H1 (cell line): ENCODE data around the gene WDFY4. TPM values are rescaled to one million over a fixed set of nuclear protein-coding genes. Genes with fewer than 3 reads are reported as not detected.

ENCODE experiments used
- BACH1 ChIP-seq: IDR thresholded peaks from 2 replicates; pipeline ENCODE4 v1.6.1; 2012; ENCODE audit warnings: low read length, improper control_type of control experiment
- EGR1 ChIP-seq: IDR thresholded peaks from 2 replicates; pipeline ENCODE4 v1.6.1; 2011; ENCODE audit warnings: low read depth, low read length, borderline replicate concordance
- MAFK ChIP-seq: IDR thresholded peaks from 2 replicates; pipeline ENCODE4 v1.6.1; 2012; ENCODE audit warnings: low read depth, mild to moderate bottlenecking, improper control_type of control experiment, low read length
- NANOG ChIP-seq: IDR thresholded peaks from 2 replicates; pipeline ENCODE4 v1.6.1; 2011; ENCODE audit warnings: low read length, low read depth, mild to moderate bottlenecking, inconsistent platforms; ENCODE audit not compliant: insufficient read depth, poor library complexity, severe bottlenecking
- SIN3A ChIP-seq, 2 experiments: IDR thresholded peaks in 1 of 2; conservative IDR thresholded peaks in 1 of 2; 2 replicates each; pipeline ENCODE4 v1.6.1; 2011 to 2012; ENCODE audit warnings: low read length in 2 of 2, improper control_type of control experiment in 1 of 2, low read depth in 1 of 2, mild to moderate bottlenecking in 1 of 2
- SP2 ChIP-seq: IDR thresholded peaks from 2 replicates; pipeline ENCODE4 v1.6.1; 2012; ENCODE audit warnings: mild to moderate bottlenecking, low read length, inconsistent platforms
- TAF7 ChIP-seq: optimal IDR thresholded peaks from 2 replicates; pipeline ENCODE3; 2011; ENCODE audit warnings: low read depth, mild to moderate bottlenecking, inconsistent platforms, low read length, moderate library complexity, borderline replicate concordance
- polyA plus RNA-seq, 7 experiments: library from polyadenylated mRNA; depleted of rRNA in 3 of 7; stranded (reverse) in 5 of 7; unstranded in 2 of 7; fragments of >200 nt in 5 of 7; fragments of 200-250 nt in 2 of 7; gene quantifications; 1 replicate in 5 of 7; 2 replicates in 1 of 7; 4 replicates in 1 of 7; pipeline versions ENCODE4 v1.2.1 to v1.2.3, GENCODE V29; 2011 to 2013; ENCODE audit warnings: missing spikeins in 2 of 7, mixed read lengths in 2 of 7
- total RNA-seq: library from RNA; stranded (reverse); fragmentation: NEBNext Ultra II Directional; extraction: Animal tissue kit (Norgen Biotek cat#: 25700); gene quantifications from 2 replicates; pipeline ENCODE4 v1.2.1, GENCODE V29; 2021

WDFY4 gene
- total and polyA plus RNA-seq, 2 of the 8 experiments (the other 6 are each of a cell fraction or from before 2014, with no cell fraction given): not detected

DNA sequence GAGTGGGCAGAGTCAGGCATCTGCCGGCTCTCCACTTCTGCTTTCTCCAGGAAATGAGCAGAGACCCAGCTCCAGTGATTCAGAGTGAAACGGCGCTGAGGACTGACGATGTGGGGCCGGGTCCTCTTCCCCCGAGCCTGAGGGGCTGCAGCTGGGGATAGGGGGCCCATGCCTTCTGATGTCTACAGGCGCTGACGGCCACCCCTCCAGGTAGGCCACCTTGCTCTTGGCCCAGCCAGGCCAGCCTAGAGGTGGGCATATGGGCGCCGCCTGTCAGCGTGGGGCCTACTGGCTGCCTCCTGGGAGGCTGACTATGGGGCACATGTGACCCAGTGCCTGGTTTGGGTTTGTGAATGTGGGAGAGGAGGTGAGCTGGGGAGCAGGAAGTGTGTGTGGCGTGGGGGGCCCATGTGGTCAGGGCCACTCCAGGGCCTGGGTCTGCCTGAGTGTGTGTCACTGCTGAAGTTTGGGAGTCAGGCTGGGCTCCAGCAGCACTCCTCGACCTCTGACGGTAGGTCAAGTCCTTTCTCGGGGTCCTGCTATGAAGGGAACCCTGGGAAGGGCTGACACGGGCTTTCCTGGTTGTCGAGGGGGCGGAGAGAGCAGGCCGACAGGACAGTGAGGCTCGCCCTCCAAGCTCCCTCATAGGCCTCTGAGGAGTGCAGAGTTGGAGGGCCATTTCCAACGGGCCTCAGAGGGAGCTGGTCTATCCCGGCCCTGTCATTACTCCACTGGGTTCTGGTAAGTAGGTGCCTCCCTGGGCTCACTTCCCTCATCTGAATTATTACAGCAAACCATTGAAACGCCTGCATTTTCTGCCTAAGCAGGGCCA lies at the start of gene WDFY4 (continued):
- no peak for TF ChIP-seq TAF7
- TF ChIP-seq SIN3A (conservative IDR thresholded peaks at IDR 0.05 in 1 of 2, IDR thresholded peaks at IDR 0.05 in 1 of 2; ENCODE audit: low read depth in 1 of 2, low read length in 2 of 2): no peak
- TF ChIP-seq BACH1: no peak
- TF ChIP-seq EGR1: no peak
- TF ChIP-seq NANOG: no peak
- no peak for TF ChIP-seq MAFK
- no peak for TF ChIP-seq SP2
